HG03442 (cell line): ENCODE data around the gene PICK1.

Experiments
- ATAC-seq: cut with Tn5 transposase; IDR thresholded peaks from one replicate; pipeline ENCODE4 v1.9.1; 2021; ENCODE audit warnings: mild to moderate bottlenecking, moderate library complexity; ENCODE audit not compliant: unreplicated experiment

PICK1 gene

GRCh38 chr22:38046070-38046748, 11.0 kb upstream of the PICK1 start:
- no peak for ATAC-seq

DNA sequence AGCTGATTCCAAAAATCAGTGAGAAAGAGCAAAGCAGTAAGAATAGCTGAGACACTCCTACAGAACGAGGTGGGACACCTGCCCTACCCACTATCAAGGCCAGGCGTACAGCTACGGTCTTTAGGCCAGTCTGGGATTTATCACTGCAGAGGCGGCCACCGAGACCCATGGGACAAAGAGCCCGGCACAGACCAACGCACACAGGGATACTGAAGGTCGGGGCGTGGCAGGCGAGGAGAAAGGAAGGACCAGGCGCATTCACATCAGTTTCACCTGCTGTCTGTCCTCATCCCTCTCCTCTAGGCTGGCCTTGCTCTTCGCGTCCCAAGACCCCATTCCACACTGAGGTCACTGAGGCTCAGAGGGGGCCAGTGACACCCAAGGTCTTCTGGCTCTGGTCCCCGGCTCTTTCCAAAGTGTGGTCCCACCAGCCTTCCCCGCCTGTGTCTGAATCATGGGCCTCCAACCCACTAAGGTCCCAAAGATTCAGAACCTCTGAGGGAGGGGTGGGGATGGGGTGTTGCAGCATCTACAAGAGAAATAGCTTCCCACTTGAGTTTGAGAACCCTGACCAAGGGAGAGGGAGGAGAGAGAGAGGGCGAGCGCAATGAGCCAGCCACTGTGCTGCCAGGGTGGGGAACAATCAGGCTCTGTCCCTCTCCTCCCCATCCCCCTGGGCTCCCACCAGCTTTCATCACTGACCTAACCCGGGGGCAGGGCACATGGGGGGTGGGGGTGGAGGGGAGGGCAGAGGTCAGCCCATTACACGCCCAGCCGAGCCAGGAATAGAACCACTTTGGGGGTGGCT, 7.2 kb upstream of the PICK1 start:
- no peak for ATAC-seq

- ATAC-seq: no peak
Observed at GRCh38 chr22:38050720-38051119, 6.5 kb upstream of the PICK1 start.

GRCh38 chr22:38051261-38051660, 5.9 kb upstream of the PICK1 start:
- no peak for ATAC-seq

DNA sequence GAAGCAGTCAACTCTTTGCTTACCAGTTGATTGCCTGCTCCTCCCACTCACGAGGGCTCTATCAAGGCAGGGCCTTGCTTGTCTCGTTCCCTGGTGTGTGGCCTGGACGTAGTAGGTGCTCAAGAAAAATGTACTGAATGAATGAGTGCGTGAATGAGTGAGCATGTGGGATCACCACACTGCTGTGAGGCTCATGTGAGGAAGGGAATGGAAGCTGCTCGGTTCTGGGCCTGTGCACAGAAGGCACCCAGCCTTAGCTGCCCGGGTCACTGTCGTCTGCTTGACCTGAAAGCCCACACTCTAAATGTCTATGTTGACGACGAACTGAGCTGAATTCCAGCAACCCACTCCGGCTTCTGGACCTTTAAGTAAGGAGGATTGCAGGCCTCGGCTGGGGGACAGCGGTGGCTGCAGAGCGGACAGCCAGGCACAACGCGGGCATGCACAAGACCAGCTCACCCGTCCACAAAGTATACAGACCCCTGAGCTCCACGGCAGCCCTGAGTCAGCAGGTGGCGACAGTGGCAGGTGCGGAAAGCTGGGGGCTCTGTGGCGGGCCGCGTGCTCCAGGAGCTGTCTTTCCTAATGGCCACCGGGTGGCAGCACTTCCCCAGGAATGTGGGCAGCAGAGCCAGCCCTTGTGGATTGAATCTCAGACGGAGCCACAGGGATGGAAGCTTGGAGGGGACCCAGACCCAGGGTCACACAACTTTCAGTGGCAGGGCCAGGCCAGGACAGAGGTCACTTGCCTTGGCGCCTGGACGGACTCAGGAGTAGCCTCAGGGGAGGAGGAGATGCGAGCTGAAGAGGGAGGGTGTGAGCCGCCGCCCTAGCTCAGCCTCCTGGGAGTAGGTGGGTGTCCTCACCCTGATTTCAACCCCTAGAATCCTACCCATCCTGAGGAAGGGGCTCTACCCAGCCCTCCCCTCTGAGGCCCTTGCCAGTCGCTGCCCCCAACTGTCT, 5.0 kb upstream of the PICK1 start:
- peak; percentile 47 for ATAC-seq

DNA sequence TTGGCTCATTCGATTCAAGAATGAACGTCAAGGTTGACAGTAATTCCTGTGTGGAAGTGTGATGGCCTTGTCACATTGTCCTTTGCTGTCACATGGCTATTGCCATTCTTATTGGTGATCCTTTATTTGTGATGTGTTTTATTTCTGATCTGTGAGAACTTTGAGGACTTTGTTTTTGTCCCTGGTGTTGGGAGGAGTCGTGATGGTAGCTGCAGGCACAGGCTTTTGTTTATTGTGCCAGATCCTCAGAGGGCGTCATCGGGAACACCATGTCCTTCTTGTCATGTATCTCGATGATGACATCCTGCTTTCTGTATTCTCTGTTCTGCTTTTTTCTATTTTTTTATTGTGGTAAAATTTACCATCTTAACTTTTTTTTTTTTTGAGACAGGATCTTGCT, 5.6 kb downstream of the PICK1 start:
- no peak for ATAC-seq

- no peak for ATAC-seq
Observed at GRCh38 chr22:38065539-38065938, 8.3 kb downstream of the PICK1 start.

- no peak for ATAC-seq
Observed at GRCh38 chr22:38066381-38067027, 9.3 kb downstream of the PICK1 start.

DNA sequence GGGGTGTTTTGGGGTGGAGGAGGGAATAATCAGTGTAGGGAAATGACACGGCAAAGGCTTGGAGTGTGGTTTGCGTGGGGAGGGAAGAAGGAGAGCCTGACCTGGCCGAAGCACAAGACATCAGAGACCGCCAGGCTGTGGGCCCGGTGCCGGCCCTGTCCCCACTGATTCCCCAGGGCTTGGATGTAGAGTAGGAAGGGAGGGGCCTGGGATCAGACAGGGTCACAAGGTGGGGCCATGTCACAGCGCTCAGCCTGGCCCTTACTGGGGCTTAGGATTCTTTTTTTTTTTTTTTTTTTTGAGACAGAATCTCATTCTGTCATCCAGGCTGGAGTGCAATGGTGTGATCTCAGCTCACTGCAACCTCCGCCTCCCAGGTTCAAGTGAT, 9.8 kb downstream of the PICK1 start:
- no peak for ATAC-seq

GRCh38 chr22:38067761-38068360, 10.7 kb downstream of the PICK1 start:
- ATAC-seq: no peak

GRCh38 chr22:38068641-38069371, 11.6 kb downstream of the PICK1 start:
- ATAC-seq: no peak

GRCh38 chr22:38069372-38070249, 12.4 kb downstream of the PICK1 start:
- no peak for ATAC-seq

- no peak for ATAC-seq
Observed at GRCh38 chr22:38070250-38070921, 13.2 kb downstream of the PICK1 start.

GRCh38 chr22:38071421-38072321, 14.5 kb downstream of the PICK1 start:
- no peak for ATAC-seq

- no peak for ATAC-seq
Observed at GRCh38 chr22:38072322-38073149, 15.3 kb downstream of the PICK1 start.
